Activated T-cell treated with anti-CD3 and anti-CD28 coated beads, Interleukin-2, amount 50 U/mL, for 4 hours (primary cell): ENCODE measurements around the gene ZSWIM5. TPM values are rescaled to one million over a fixed set of nuclear protein-coding genes. Genes with fewer than 3 reads are reported as not detected.

Experiments
- ATAC-seq, 2 donors: fragments of 200-7000 bp; cut with Tn5 transposase; one replicate each; pipeline ENCODE4 v1.10.0; 2021
- DNase-seq: peaks from one replicate; pipeline ENCODE4 v3.0.0-alpha.2; 2020
- H3K27me3 Mint-ChIP-seq: one replicate; pipeline ENCODE4 v1.8.0; 2021; ENCODE audit warnings: low read depth, mixed read lengths
- H3K36me3 Mint-ChIP-seq: one replicate; pipeline ENCODE4 v1.8.0; 2022; ENCODE audit warnings: mixed read lengths; ENCODE audit not compliant: insufficient read depth
- H3K4me1 Mint-ChIP-seq: one replicate; pipeline ENCODE4 v1.8.0; 2021; ENCODE audit warnings: low read depth, mixed read lengths
- H3K4me3 Mint-ChIP-seq: one replicate; pipeline ENCODE4 v1.8.0; 2021; ENCODE audit warnings: mild to moderate bottlenecking, moderate library complexity, mixed read lengths
- H3K9me3 Mint-ChIP-seq: one replicate; pipeline ENCODE4 v1.8.0; 2021; ENCODE audit warnings: mixed read lengths
- total RNA-seq, 3 donors: library from RNA; stranded (reverse); gene quantifications; one replicate each; pipeline ENCODE4 v1.2.1, GENCODE V29; 2021

Gene ZSWIM5
- total RNA-seq, 3 donors from 2014 or later, result 0.63 to 1.1 (median 0.68) TPM

DNA sequence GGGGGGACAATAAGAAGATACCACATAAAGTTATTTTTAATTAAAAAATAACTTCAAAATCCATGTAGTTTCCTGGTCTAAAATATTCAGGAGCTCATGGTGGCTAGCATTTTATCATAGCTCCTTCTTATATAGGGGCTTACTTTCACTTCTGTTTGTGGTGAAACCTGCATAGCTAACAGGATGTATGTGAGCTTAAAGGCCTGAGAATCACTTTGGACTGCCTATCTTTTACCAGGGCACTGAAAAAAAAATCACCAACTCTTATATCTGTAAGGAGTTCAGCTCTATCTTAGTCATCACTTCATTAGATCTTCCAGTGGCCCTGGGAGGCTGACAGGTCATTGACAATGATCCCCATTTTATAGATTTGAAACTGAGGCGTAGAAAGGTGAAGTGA lies 173.0 kb downstream of the ZSWIM5 start:
- H3K9me3 Mint-ChIP-seq, result no peaks in the 10 kb centered on the region
- H3K27me3 Mint-ChIP-seq, result no peaks in the 10 kb centered on the region
- no peak for ATAC-seq
- H3K4me1 Mint-ChIP-seq, result peaks cover 2% of the 10 kb centered on the region
- peaks cover 11% of the 10 kb centered on the region for H3K36me3 Mint-ChIP-seq
- H3K4me3 Mint-ChIP-seq, result no peak overlapping the region
- DNase-seq, result no peak

DNA sequence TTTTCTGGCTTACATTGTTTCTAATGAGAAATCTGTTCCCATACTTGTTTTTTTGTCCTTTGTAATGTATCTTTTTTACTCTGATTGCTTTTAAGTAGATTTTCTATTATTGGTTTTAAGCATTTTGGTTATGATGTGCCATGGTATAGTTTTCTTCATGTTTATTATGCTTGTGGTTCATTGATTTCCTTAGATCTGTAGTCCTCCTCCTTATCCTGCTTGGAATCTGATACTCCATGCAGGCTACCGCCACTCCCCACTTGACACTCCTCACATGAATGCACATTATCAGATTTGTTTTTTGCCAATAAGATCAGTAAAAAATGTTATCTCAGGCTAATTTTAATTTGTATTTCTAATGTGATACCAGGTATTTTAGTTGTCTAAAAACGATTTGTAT lies 173.6 kb downstream of the ZSWIM5 start:
- Mint-ChIP-seq H3K4me3 (no peak overlapping the region), H3K9me3 (no peaks in the 10 kb centered on the region), H3K4me1 (peaks cover 2% of the 10 kb centered on the region), H3K27me3 (no peaks in the 10 kb centered on the region), H3K36me3 (peaks cover 8% of the 10 kb centered on the region)
- ATAC-seq, result no peak
- no peak for DNase-seq

DNA sequence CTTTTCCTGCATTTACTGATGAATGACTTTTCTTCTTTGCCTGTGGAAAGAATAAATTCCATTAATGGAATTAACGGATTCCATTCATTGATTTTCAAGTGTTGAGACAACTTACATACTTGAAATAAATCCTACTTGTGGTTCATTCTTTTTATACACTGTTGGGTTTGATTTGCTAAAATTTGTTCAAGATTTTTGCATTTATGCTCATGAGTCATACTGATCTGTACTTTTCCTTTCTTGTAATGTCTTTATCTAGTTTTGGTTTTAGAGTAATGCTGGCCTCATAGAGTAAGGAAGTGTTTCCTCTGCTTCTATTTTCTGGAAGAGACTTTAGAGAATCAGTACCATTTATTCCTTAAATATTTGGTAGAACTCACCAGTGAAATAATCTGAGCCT lies 180.0 kb downstream of the ZSWIM5 start:
- H3K36me3 Mint-ChIP-seq, result peaks cover 7% of the 10 kb centered on the region
- ATAC-seq, result peak in 1 of 2 donors; percentile 51
- no peaks in the 10 kb centered on the region for H3K27me3 Mint-ChIP-seq
- no peak for DNase-seq
- peaks cover 7% of the 10 kb centered on the region for H3K4me1 Mint-ChIP-seq
- no peak overlapping the region for H3K4me3 Mint-ChIP-seq
- no peaks in the 10 kb centered on the region for H3K9me3 Mint-ChIP-seq

DNA sequence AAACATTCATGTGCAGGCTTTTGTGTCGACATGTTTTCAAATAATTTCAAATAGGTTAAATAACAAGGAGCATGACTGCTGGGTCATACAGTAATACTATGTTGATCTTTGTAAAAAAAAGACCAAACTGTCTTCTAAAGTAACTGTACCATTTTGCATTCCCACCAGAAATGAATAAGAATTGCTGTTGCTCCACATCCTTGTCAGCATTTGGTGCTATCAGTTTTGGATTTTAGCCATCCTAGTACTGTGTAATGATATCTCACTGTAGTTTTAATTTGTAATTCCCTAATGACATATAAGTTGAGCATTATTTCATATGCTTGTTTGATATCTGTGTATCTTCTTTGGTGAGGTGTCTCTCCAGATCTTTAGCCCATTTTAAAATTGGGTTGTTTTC lies 182.7 kb downstream of the ZSWIM5 start:
- H3K9me3 Mint-ChIP-seq, result no peaks in the 10 kb centered on the region
- peaks cover 7% of the 10 kb centered on the region for H3K4me1 Mint-ChIP-seq
- ATAC-seq (no peak), DNase-seq (no peak)
- no peaks in the 10 kb centered on the region for H3K36me3 Mint-ChIP-seq
- no peaks in the 10 kb centered on the region for H3K27me3 Mint-ChIP-seq
- no peak overlapping the region for H3K4me3 Mint-ChIP-seq

DNA sequence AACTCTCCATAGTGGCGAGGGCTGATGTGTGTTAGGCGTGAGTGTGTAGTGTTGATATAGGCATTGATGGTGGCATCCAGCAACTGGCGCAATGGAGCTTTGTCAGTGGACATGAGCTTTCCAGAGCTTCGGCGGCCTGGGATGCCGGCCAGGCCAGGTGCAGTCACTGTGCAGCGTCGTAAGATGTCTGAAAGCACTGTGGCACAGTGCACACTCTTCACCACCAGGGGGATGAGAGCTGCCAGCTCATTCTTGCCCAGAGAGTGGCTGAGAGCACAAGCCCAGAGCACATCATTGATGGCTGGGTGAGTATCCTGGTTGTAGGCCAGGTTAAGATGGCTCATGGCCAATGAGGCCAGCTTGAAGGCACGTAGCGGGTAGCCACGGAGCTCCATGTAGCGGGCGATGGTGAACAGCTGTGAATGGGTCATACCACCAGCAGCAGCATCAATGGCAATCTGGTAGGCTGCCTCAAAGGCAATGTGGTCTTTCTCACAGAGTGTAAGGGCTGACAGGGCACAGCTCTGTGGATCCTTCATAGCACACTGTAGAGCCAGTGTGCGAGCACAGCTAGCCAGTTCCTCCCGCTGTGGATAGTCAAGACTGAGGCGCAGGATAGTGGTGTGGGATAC lies 187.7 kb downstream of the ZSWIM5 start:
- H3K27me3 Mint-ChIP-seq, result no peaks in the 10 kb centered on the region
- H3K36me3 Mint-ChIP-seq, result peaks cover 5% of the 10 kb centered on the region
- peak; percentile 51 for DNase-seq
- no peak overlapping the region for H3K4me3 Mint-ChIP-seq
- peak; percentile 91 to 93 for ATAC-seq
- H3K4me1 Mint-ChIP-seq, result peaks cover 10% of the 10 kb centered on the region
- no peaks in the 10 kb centered on the region for H3K9me3 Mint-ChIP-seq

DNA sequence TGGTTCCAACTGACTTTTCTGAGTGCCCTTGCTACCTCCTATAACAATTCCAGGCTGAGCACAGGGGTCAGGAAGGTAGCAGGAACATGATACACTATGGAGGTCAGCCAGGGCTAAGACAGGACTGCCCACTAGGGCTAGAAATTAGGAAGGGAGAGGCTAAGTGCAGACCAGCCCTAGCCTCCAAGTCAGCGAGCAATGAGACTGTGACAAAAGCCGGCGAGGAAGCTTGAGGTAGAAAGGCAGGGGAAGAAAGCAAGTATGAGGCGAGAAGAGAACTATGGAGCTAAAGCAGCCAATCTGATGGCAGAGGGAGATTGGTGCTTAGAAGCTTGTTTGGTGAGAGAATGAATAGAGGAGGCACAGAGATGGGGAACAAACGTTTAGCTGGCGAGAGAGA lies 189.6 kb downstream of the ZSWIM5 start:
- peaks cover 5% of the 10 kb centered on the region for H3K36me3 Mint-ChIP-seq
- H3K4me1 Mint-ChIP-seq, result peaks cover 27% of the 10 kb centered on the region
- H3K27me3 Mint-ChIP-seq, result no peaks in the 10 kb centered on the region
- DNase-seq (no peak), ATAC-seq (no peak)
- H3K9me3 Mint-ChIP-seq, result no peaks in the 10 kb centered on the region
- no peak overlapping the region for H3K4me3 Mint-ChIP-seq

DNA sequence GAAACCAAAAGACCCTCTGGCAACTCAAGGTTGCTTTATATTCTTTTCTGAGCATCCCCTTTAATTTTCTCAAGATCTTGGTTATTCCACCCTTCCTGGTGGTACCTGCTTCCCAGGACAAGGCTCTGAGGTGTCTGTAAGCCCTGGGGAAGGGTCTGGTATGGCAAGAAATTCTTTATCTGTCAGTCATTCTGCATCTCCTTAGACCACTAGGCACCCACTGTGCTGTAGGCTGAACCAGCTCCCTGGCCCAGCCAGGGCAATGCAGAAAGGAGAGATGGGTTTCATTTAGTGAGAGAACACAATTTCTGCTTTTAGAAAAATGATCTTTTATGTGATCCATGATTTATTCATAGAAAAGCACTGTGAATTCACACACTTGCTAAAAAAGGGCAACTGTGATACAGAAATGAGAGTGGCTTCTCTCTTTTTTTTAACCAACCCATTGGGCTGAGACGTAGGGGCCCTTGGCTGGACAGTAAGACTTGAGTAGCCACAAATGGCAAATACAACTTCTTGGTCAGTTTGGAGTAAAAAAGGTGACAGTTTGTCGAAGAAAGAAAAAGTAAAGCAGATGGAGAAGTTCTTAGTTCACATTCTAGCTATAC lies 190.2 kb downstream of the ZSWIM5 start:
- Mint-ChIP-seq H3K36me3 (peaks cover 5% of the 10 kb centered on the region), H3K9me3 (no peaks in the 10 kb centered on the region), H3K4me3 (no peak overlapping the region), H3K4me1 (peaks cover 32% of the 10 kb centered on the region), H3K27me3 (no peaks in the 10 kb centered on the region)
- no peak for DNase-seq
- no peak for ATAC-seq

DNA sequence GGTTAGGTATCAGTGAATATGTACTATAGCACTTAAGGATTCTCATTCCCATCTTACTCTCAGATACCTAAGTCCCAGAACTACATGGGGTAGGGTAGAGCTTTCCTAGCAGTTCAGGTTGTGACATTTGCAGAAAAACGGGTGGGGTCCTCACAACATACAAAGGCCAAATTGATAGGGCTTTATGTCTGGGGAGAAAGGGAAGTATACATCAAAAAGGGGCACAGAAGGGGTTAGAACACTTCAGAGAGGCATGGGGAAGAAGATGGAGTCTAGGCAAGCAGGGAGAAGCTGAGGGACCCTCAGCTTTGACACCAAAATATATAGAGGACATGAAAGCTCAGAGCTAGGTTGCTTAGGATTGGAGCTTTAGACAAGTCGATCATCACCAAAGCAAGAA lies 190.7 kb downstream of the ZSWIM5 start:
- no peaks in the 10 kb centered on the region for H3K27me3 Mint-ChIP-seq
- H3K36me3 Mint-ChIP-seq, result peaks cover 5% of the 10 kb centered on the region
- DNase-seq (no peak), ATAC-seq (no peak)
- no peak overlapping the region for H3K4me3 Mint-ChIP-seq
- H3K9me3 Mint-ChIP-seq, result no peaks in the 10 kb centered on the region
- H3K4me1 Mint-ChIP-seq, result peaks cover 33% of the 10 kb centered on the region

DNA sequence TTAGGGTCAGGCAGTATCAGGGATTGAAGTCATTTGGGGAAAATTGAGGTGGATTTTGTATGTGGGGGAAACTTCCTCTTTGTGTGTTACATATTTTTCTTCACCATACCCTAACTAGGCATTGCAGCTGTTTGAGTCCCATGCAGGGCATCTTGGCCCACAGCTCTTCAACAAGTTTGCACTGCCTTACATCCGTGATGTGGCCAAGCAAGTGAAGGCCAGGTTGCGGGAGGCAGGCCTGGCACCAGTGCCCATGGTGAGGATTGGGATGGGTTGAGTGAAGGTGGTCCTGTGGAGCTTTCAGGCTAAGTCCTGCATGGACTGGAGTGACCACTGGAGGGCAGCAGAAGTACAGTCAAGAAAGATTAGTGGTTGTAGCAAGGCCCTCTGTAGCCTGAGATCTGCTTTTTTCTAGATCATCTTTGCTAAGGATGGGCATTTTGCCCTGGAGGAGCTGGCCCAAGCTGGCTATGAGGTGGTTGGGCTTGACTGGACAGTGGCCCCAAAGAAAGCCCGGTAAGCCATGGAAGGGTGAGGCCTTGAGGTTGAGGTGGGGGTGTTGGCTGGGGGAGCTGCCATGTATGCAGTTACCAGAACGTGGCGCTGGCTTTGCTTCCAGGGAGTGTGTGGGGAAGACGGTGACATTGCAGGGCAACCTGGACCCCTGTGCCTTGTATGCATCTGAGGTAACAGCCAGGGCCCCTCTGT lies 191.9 kb downstream of the ZSWIM5 start:
- ATAC-seq (peak; percentile 17 to 18), DNase-seq (peak; percentile 77)
- Mint-ChIP-seq H3K4me1 (peaks cover 45% of the 10 kb centered on the region), H3K27me3 (no peaks in the 10 kb centered on the region), H3K36me3 (peaks cover 5% of the 10 kb centered on the region), H3K4me3 (peak overlapping the region; percentile 93), H3K9me3 (no peaks in the 10 kb centered on the region)

DNA sequence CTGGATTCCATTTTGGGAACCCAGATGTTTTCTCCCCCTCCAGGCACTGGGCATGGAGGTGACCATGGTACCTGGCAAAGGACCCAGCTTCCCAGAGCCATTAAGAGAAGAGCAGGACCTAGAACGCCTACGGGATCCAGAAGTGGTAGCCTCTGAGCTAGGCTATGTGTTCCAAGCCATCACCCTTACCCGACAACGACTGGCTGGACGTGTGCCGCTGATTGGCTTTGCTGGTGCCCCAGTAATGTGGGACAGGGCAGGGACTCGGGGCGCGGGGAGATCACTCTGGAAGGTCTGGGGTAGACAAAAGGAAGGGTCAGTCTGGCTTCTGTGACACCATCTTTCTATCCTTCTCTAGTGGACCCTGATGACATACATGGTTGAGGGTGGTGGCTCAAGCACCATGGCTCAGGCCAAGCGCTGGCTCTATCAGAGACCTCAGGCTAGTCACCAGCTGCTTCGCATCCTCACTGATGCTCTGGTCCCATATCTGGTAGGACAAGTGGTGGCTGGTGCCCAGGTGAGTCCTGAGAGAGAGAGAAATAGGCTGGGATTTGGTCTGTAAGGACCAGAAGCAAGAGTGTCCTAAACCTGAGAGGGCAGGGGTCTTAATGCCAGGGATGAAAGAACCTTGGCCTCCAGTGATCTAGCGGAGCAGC lies 192.7 kb downstream of the ZSWIM5 start:
- H3K4me1 Mint-ChIP-seq, result peaks cover 47% of the 10 kb centered on the region

DNA sequence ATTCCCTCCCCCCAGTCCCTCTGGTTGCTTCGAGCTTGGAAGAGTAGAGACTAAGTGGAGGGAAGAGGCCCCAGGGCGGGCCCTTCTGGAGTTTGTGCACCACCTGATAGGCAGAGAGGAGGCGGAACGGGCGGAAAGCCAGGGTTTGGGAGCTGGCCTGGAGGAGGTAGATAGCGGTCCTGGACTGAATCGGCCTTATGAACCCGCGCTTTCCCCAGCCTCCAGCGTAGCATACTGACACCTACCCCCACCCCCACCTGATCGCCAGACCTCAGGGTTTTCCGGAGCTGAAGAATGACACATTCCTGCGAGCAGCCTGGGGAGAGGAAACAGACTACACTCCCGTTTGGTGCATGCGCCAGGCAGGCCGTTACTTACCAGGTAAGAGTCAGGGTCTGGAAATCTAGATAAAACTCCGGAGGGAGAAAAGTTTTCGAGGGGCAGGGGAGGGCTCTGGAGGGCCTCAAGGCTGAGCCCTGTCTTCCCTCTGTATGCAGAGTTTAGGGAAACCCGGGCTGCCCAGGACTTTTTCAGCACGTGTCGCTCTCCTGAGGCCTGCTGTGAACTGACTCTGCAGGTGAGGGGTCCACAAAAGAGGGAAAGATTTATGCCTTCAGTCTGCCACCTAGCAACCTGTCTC lies 193.6 kb downstream of the ZSWIM5 start:
- peak; percentile 19 to 20 for ATAC-seq
- peaks cover 45% of the 10 kb centered on the region for H3K4me1 Mint-ChIP-seq
- H3K9me3 Mint-ChIP-seq, result no peaks in the 10 kb centered on the region
- DNase-seq, result peak; percentile 41
- H3K27me3 Mint-ChIP-seq, result no peaks in the 10 kb centered on the region
- peaks cover 15% of the 10 kb centered on the region for H3K36me3 Mint-ChIP-seq
- H3K4me3 Mint-ChIP-seq, result peak overlapping the region; percentile 93

More for the DNA sequence above, 192.7 kb downstream of the ZSWIM5 start:
- Mint-ChIP-seq H3K4me3 (peak overlapping the region; percentile 93), H3K36me3 (peaks cover 10% of the 10 kb centered on the region), H3K9me3 (no peaks in the 10 kb centered on the region), H3K27me3 (no peaks in the 10 kb centered on the region)
- no peak for DNase-seq
- ATAC-seq, result no peak

DNA sequence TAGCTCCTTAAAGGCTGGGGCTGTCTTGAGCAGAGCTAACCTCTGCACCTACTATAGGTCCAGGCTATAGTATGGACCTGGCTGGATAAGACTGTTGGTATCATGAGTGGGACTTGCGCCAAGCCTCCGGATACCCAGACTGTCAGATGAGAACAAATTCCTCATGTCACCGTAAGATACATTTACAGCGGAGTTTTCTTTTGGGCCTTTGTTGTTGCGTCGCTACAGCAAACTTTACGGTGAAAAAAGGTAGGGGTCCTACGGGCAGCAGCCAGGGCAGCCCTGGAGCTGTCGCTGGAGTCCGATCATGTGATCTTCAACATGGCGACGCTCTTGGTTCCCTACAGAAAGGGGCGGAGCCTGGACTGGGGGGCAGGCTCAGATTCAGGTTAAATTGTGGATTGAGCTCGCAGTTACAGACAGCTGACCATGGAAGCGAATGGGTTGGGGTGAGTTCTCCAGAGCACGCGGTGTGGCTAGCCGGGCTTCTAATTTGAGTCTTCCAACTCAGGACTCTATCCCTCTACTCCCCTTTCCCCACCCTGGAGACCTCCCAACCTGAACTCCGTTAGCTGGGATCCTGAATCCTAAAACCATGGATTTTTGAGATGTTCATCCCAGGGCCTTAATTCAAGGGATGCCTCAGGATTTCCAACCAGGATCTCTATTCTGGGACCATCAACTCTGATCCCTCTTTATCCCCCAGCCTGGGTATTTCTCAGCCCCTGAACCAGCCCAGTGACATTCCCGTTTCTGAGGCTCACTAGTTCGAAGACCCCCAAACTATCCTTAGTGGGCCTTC lies 194.4 kb downstream of the ZSWIM5 start, which contains the start of gene UROD:
UROD (plus strand) TSS at position 418 of the 802 bp plus-strand sequence; CDS start at position 430, 12 bp downstream.
- Mint-ChIP-seq H3K4me1 (peaks cover 45% of the 10 kb centered on the region), H3K36me3 (peaks cover 16% of the 10 kb centered on the region), H3K4me3 (peak within 1 kb of the TSS; percentile 93), H3K27me3 (no peaks in the 10 kb centered on the region), H3K9me3 (no peaks in the 10 kb centered on the region)
- DNase-seq, result peak; percentile 81
- peak; percentile 77 to 78 for ATAC-seq
